GM12878 (cell line): Measurements from ENCODE around the gene SIDT1. TPM values are rescaled to one million over a fixed set of nuclear protein-coding genes. Genes with fewer than 3 reads are reported as not detected.

Source experiments
- CREB1 ChIP-seq: IDR thresholded peaks from 2 replicates; pipeline ENCODE4 v1.6.1; 2012; ENCODE audit warnings: low read depth, mild to moderate bottlenecking, inconsistent platforms
- CREM ChIP-seq: IDR thresholded peaks from 2 replicates; pipeline ENCODE4 v1.6.1; 2014; ENCODE audit warnings: antibody characterized with exemption, low read depth
- EP300 ChIP-seq, 2 experiments: fragments of 150-350 bp in 1 of 2; IDR thresholded peaks; 2 replicates each; pipeline ENCODE4 v1.6.1; 2011 to 2012; ENCODE audit warnings: low read depth in 2 of 2, low read length in 2 of 2, borderline replicate concordance in 1 of 2, improper control_type of control experiment in 1 of 2, inconsistent platforms in 1 of 2; ENCODE audit not compliant: control insufficient read depth in 1 of 2
- HDAC6 ChIP-seq: fragments of 200-600 bp; sonication (generic); IDR thresholded peaks from one replicate; pipeline ENCODE4 v1.8.0; 2017; ENCODE audit warnings: antibody characterized with exemption; ENCODE audit not compliant: unreplicated experiment
- JUND ChIP-seq: IDR thresholded peaks from 2 replicates; pipeline ENCODE4 v1.6.1; 2012; ENCODE audit warnings: low read depth, mild to moderate bottlenecking, low read length, improper control_type of control experiment, moderate library complexity
- KDM1A ChIP-seq: fragments of 200-600 bp; sonication (generic); IDR thresholded peaks from 2 replicates; pipeline ENCODE4 v1.6.1; 2016; ENCODE audit warnings: borderline replicate concordance
- KLF5 ChIP-seq: fragments of 450-650 bp; IDR thresholded peaks from 2 replicates; pipeline ENCODE4 v1.6.1; 2014; ENCODE audit warnings: mild to moderate bottlenecking; ENCODE audit not compliant: partially characterized antibody
- LARP7 ChIP-seq: fragments of 450-650 bp; IDR thresholded peaks from 2 replicates; pipeline ENCODE4 v1.6.1; 2017; ENCODE audit warnings: mild to moderate bottlenecking
- NFXL1 ChIP-seq: fragments of 450-650 bp; IDR thresholded peaks from 2 replicates; pipeline ENCODE4 v1.6.1; 2017; ENCODE audit warnings: antibody characterized with exemption, mild to moderate bottlenecking, borderline replicate concordance
- PAX5 ChIP-seq: IDR thresholded peaks from 2 replicates; pipeline ENCODE4 v1.6.1; 2011; ENCODE audit warnings: low read depth, low read length, borderline replicate concordance
- PAX8 ChIP-seq: fragments of 450-650 bp; IDR thresholded peaks from 2 replicates; pipeline ENCODE4 v1.6.1; 2017; ENCODE audit warnings: mild to moderate bottlenecking, moderate library complexity
- PML ChIP-seq: IDR thresholded peaks from 2 replicates; pipeline ENCODE4 v1.6.1; 2012; ENCODE audit warnings: low read length, inconsistent platforms
- POU2F2 ChIP-seq: IDR thresholded peaks from 3 replicates; pipeline ENCODE4 v1.6.1; 2011; ENCODE audit warnings: low read depth, mild to moderate bottlenecking, low read length, borderline replicate concordance
- SIX5 ChIP-seq: IDR thresholded peaks from 2 replicates; pipeline ENCODE4 v1.6.1; 2011; ENCODE audit warnings: mild to moderate bottlenecking, low read depth, low read length, moderate library complexity; ENCODE audit not compliant: severe bottlenecking
- SP1 ChIP-seq: IDR thresholded peaks from one replicate; pipeline ENCODE4 v1.6.1; 2011; ENCODE audit warnings: low read depth, low read length
- SRF ChIP-seq, 2 experiments: IDR thresholded peaks; 2 replicates each; pipeline ENCODE4 v1.6.1; 2011; ENCODE audit warnings: low read depth in 2 of 2, low read length in 2 of 2, mild to moderate bottlenecking in 1 of 2, moderate library complexity in 1 of 2
- TCF3 ChIP-seq: IDR thresholded peaks from 2 replicates; pipeline ENCODE4 v1.6.1; 2012; ENCODE audit warnings: low read depth, mild to moderate bottlenecking, low read length, borderline replicate concordance; ENCODE audit not compliant: insufficient read depth
- YBX1 ChIP-seq: fragments of 450-650 bp; IDR thresholded peaks from 2 replicates; pipeline ENCODE4 v1.6.1; 2016; ENCODE audit warnings: antibody characterized with exemption
- ZNF217 ChIP-seq: fragments of 450-650 bp; IDR thresholded peaks from 2 replicates; pipeline ENCODE4 v1.6.1; 2017; ENCODE audit warnings: antibody characterized with exemption, mild to moderate bottlenecking
- ZNF384 ChIP-seq: IDR thresholded peaks from 2 replicates; pipeline ENCODE4 v1.6.1; 2012; ENCODE audit warnings: low read depth, mild to moderate bottlenecking, low read length, improper control_type of control experiment, borderline replicate concordance
- polyA plus RNA-seq, 11 experiments: library from polyadenylated mRNA; depleted of rRNA in 4 of 11; unstranded in 6 of 11; stranded (reverse) in 5 of 11; fragments of >200 nt; fragmentation: Nextera tagmentation in 4 of 11; fragmentation: Illumina TruSeq in 1 of 11; extraction: Ambion mirVana in 4 of 11; extraction: Trizol in 1 of 11; gene quantifications; 1 replicate in 1 of 11; 2 replicates in 10 of 11; pipeline versions ENCODE4 v1.2.1 to v1.2.3, GENCODE V29; 2011 to 2016; ENCODE audit warnings: inconsistent platforms in 2 of 11, missing spikeins in 2 of 11, low read depth in 1 of 11
- total RNA-seq, 4 experiments: library from RNA; depleted of rRNA in 3 of 4; stranded (reverse); fragments of >200 nt in 3 of 4; fragmentation: Illumina TruSeq in 1 of 4; extraction: Trizol in 1 of 4; gene quantifications; 2 replicates each; pipeline versions ENCODE4 v1.2.1 to v1.2.3, GENCODE V29; 2013 to 2021
- TF ChIP-seq, protein P1 (sequence below): fragments of 450-650 bp; IDR thresholded peaks from 2 replicates; pipeline ENCODE4 v1.6.1; 2018; ENCODE audit warnings: mild to moderate bottlenecking, low read depth, moderate library complexity; ENCODE audit not compliant: partially characterized antibody
- TF ChIP-seq, protein P2 (sequence below): fragments of 450-650 bp; IDR thresholded peaks from 2 replicates; pipeline ENCODE4 v1.6.1; 2017; ENCODE audit warnings: mild to moderate bottlenecking, moderate library complexity
- TF ChIP-seq, protein P3 (sequence below): IDR thresholded peaks from 2 replicates; pipeline ENCODE4 v1.6.1; 2012; ENCODE audit warnings: low read length, inconsistent platforms

Gene SIDT1
- total and polyA plus RNA-seq, 10 of the 15 experiments (the other 5 are each of a cell fraction or from before 2014, with no cell fraction given) = 3.0 to 45.0 (median 26.6) TPM

DNA sequence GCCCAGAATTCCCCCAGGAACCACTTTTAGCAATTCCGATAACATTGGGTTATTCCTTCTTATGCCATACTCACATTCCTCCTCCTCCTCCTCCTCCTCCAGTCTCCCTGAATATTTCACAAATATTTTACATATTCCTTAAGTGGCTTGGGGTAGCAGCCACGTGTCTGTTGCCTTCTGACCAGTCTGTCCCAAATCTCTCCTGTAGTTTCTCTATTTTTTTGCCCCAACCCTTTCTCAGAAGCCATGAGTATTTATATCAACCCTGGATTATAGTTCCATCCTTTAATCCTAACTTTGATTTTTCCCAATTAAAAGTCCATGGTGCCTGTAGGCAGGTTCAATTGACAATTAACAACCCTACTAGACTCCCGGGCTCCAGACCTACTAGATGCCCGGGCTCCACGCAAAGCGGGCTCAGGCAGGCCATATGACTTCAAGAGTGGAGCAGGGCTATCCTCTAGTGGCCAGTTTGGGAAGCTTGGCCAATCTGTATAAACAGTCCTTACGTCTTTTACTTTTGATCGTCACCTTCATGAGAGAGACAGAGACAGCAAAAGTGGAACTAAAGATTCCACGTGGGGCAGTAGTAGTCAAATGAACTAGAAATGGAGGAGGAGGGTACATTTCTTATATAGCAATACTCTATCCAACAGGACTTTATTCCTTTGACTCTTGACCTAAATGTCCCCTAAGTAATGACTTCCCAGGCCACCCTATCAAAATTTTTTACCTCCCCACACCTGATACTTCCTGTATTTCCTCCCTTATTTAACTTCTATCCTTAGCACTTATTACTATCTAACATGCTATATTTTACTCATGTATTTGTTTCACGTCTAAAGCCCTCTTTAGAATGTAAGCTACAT lies 94.4 kb downstream of the SIDT1 start (continued):
- TF ChIP-seq EP300 (IDR thresholded peaks at IDR 0.05; ENCODE audit: borderline replicate concordance in 1 of 2, control insufficient read depth in 1 of 2, low read depth in 2 of 2, low read length in 2 of 2) (no peak), ZNF384 (no peak), JUND (no peak), POU2F2 (no peak), PML (no peak), LARP7 (no peak), HDAC6 (no peak), ZNF217 (no peak), CREB1 (0 out of 2 replicates have a peak, but pooled peaks have one; percentile 14), PAX5 (no peak), PAX8 (no peak), SRF (IDR thresholded peaks at IDR 0.05; ENCODE audit: low read depth in 2 of 2, low read length in 2 of 2) (no peak), YBX1 (no peak), KLF5 (no peak), SIX5 (no peak), KDM1A (no peak), CREM (no peak), SP1 (no peak), TCF3 (no peak), NFXL1 (no peak)
- TF ChIP-seq, protein P1, sequence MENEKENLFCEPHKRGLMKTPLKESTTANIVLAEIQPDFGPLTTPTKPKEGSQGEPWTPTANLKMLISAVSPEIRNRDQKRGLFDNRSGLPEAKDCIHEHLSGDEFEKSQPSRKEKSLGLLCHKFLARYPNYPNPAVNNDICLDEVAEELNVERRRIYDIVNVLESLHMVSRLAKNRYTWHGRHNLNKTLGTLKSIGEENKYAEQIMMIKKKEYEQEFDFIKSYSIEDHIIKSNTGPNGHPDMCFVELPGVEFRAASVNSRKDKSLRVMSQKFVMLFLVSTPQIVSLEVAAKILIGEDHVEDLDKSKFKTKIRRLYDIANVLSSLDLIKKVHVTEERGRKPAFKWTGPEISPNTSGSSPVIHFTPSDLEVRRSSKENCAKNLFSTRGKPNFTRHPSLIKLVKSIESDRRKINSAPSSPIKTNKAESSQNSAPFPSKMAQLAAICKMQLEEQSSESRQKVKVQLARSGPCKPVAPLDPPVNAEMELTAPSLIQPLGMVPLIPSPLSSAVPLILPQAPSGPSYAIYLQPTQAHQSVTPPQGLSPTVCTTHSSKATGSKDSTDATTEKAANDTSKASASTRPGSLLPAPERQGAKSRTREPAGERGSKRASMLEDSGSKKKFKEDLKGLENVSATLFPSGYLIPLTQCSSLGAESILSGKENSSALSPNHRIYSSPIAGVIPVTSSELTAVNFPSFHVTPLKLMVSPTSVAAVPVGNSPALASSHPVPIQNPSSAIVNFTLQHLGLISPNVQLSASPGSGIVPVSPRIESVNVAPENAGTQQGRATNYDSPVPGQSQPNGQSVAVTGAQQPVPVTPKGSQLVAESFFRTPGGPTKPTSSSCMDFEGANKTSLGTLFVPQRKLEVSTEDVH = no peak
- TF ChIP-seq, protein P2, sequence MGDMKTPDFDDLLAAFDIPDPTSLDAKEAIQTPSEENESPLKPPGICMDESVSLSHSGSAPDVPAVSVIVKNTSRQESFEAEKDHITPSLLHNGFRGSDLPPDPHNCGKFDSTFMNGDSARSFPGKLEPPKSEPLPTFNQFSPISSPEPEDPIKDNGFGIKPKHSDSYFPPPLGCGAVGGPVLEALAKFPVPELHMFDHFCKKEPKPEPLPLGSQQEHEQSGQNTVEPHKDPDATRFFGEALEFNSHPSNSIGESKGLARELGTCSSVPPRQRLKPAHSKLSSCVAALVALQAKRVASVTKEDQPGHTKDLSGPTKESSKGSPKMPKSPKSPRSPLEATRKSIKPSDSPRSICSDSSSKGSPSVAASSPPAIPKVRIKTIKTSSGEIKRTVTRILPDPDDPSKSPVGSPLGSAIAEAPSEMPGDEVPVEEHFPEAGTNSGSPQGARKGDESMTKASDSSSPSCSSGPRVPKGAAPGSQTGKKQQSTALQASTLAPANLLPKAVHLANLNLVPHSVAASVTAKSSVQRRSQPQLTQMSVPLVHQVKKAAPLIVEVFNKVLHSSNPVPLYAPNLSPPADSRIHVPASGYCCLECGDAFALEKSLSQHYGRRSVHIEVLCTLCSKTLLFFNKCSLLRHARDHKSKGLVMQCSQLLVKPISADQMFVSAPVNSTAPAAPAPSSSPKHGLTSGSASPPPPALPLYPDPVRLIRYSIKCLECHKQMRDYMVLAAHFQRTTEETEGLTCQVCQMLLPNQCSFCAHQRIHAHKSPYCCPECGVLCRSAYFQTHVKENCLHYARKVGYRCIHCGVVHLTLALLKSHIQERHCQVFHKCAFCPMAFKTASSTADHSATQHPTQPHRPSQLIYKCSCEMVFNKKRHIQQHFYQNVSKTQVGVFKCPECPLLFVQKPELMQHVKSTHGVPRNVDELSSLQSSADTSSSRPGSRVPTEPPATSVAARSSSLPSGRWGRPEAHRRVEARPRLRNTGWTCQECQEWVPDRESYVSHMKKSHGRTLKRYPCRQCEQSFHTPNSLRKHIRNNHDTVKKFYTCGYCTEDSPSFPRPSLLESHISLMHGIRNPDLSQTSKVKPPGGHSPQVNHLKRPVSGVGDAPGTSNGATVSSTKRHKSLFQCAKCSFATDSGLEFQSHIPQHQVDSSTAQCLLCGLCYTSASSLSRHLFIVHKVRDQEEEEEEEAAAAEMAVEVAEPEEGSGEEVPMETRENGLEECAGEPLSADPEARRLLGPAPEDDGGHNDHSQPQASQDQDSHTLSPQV = no peak
- TF ChIP-seq, protein P3, sequence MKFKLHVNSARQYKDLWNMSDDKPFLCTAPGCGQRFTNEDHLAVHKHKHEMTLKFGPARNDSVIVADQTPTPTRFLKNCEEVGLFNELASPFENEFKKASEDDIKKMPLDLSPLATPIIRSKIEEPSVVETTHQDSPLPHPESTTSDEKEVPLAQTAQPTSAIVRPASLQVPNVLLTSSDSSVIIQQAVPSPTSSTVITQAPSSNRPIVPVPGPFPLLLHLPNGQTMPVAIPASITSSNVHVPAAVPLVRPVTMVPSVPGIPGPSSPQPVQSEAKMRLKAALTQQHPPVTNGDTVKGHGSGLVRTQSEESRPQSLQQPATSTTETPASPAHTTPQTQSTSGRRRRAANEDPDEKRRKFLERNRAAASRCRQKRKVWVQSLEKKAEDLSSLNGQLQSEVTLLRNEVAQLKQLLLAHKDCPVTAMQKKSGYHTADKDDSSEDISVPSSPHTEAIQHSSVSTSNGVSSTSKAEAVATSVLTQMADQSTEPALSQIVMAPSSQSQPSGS = 0 out of 2 replicates have a peak, but pooled peaks have one; percentile 29
